ENCODE measurements around the gene PTPRQ. TPM values are rescaled to one million over a fixed set of nuclear protein-coding genes. Genes with fewer than 3 reads are reported as not detected.

PTPRQ gene
- polyA plus RNA-seq, 2 of the 4 experiments (the other 2 are of a cell fraction): 0.14 to 0.17 TPM

GRCh38 chr12:80531646-80532045 is 87.6 kb downstream of the PTPRQ start:
- Histone ChIP-seq H3K4me3 (no peak overlapping the region), H3K4me1 (no peaks in the 10 kb centered on the region), H3K9me3 (no peaks in the 10 kb centered on the region), H3K27ac (no peak overlapping the region), H3K4me2 (no peak overlapping the region)
- CTCF ChIA-PET: no interaction called here
- FAIRE-seq (no peak), ATAC-seq (no peak), DNase-seq (ENCODE audit: low read depth in 1 of 2, low spot score in 1 of 2) (no peak)
- TF ChIP-seq, protein P1, sequence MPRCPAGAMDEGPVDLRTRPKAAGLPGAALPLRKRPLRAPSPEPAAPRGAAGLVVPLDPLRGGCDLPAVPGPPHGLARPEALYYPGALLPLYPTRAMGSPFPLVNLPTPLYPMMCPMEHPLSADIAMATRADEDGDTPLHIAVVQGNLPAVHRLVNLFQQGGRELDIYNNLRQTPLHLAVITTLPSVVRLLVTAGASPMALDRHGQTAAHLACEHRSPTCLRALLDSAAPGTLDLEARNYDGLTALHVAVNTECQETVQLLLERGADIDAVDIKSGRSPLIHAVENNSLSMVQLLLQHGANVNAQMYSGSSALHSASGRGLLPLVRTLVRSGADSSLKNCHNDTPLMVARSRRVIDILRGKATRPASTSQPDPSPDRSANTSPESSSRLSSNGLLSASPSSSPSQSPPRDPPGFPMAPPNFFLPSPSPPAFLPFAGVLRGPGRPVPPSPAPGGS (IDR thresholded peaks at IDR 0.05): no peak
- TF ChIP-seq, protein P2, sequence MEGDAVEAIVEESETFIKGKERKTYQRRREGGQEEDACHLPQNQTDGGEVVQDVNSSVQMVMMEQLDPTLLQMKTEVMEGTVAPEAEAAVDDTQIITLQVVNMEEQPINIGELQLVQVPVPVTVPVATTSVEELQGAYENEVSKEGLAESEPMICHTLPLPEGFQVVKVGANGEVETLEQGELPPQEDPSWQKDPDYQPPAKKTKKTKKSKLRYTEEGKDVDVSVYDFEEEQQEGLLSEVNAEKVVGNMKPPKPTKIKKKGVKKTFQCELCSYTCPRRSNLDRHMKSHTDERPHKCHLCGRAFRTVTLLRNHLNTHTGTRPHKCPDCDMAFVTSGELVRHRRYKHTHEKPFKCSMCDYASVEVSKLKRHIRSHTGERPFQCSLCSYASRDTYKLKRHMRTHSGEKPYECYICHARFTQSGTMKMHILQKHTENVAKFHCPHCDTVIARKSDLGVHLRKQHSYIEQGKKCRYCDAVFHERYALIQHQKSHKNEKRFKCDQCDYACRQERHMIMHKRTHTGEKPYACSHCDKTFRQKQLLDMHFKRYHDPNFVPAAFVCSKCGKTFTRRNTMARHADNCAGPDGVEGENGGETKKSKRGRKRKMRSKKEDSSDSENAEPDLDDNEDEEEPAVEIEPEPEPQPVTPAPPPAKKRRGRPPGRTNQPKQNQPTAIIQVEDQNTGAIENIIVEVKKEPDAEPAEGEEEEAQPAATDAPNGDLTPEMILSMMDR (IDR thresholded peaks at IDR 0.05): no peak
- TF ChIP-seq CBX8 (IDR thresholded peaks at IDR 0.05) (no peak), RFX5 (IDR thresholded peaks at IDR 0.05) (no peak), RNF2 (IDR thresholded peaks at IDR 0.05; ENCODE audit: borderline replicate concordance, low read depth) (no peak), HDAC2 (IDR thresholded peaks at IDR 0.05) (no peak), FOSB (CRISPR knock-in tag; IDR thresholded peaks at IDR 0.05) (no peak), PBX3 (IDR thresholded peaks at IDR 0.05) (no peak), GATA3 (IDR thresholded peaks at IDR 0.05; ENCODE audit: borderline replicate concordance) (no peak), ATOH8 (CRISPR knock-in tag; IDR thresholded peaks at IDR 0.05; ENCODE audit: low read depth) (no peak), TFCP2L1 (CRISPR knock-in tag; IDR thresholded peaks at IDR 0.05) (no peak), MAFK (IDR thresholded peaks at IDR 0.05; ENCODE audit: partially characterized antibody) (no peak), EHF (CRISPR knock-in tag; IDR thresholded peaks at IDR 0.05) (no peak), CEBPB (IDR thresholded peaks at IDR 0.05) (no peak), PHF8 (IDR thresholded peaks at IDR 0.05; ENCODE audit: borderline replicate concordance, low read depth) (no peak), MAZ (IDR thresholded peaks at IDR 0.05; ENCODE audit: borderline replicate concordance, low read depth, low read length) (no peak)
- POLR2A ChIA-PET: no interaction called here

DNA sequence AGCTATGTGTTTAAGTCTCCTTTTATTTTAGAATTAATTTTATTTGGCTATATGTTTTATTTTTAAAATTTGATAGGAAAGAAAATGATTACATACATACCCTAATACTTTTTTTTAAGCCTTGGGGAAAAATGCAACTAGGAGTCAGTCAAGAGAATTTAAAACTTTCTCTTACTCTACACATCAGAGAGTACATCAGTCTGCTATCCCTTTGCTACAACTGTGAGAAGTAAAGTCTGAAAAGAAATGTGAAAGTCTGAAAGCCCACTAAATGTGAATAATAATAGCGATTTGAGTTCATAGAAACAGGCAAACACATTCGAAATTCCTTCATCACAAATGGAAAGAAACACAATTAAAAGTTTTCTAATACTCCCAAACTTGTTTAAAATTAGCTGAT is 95.0 kb downstream of the PTPRQ start:
- TF ChIP-seq ZNF302 (CRISPR knock-in tag; IDR thresholded peaks at IDR 0.05) (no peak), TP53 (CRISPR knock-in tag; IDR thresholded peaks at IDR 0.05) (no peak), EHF (CRISPR knock-in tag; IDR thresholded peaks at IDR 0.05) (no peak), PHF8 (IDR thresholded peaks at IDR 0.05; ENCODE audit: borderline replicate concordance, low read depth) (no peak), NR3C1 (IDR thresholded peaks at IDR 0.05) (no peak)
- CTCF ChIA-PET: no interaction called here
- Histone ChIP-seq H3K9me3 (no peaks in the 10 kb centered on the region), H3K4me3 (no peak overlapping the region), H3K4me1 (no peaks in the 10 kb centered on the region), H3K27ac (no peak overlapping the region), H3K4me2 (no peak overlapping the region)
- ATAC-seq (no peak), DNase-seq (ENCODE audit: low read depth in 1 of 2, low spot score in 1 of 2) (no peak), FAIRE-seq (no peak)
- WGBS (ENCODE audit: missing lambda C conversion rate): 30% methylated on average over 2 of the region's 2 CpGs
- POLR2A ChIA-PET: no interaction called here

DNA sequence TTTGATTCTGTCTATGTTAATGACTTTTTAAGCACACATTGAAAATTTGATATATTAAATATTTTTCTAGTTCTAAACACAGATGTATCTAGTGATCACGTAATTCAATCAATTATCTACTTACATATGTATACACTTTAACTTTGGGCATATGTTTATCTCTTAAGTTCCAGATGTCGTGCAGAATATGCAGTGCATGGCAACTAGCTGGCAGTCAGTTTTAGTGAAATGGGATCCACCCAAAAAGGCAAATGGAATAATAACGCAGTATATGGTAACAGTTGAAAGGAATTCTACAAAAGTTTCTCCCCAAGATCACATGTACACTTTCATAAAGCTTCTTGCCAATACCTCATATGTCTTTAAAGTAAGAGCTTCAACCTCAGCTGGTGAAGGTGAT is 105.3 kb downstream of the PTPRQ start:
- ChIA-PET POLR2A (no interaction called here), CTCF (no interaction called here)
- H3K4me1 ChIP-seq: peaks cover 35% of the 10 kb centered on the region
- ATAC-seq (no peak), FAIRE-seq (no peak), DNase-seq (ENCODE audit: low read depth in 1 of 2, low spot score in 1 of 2) (no peak)
- TF ChIP-seq HES2 (IDR thresholded peaks at IDR 0.05): no peak
- TF ChIP-seq SMC3 (IDR thresholded peaks at IDR 0.05): no peak
- TF ChIP-seq ATOH8 (CRISPR knock-in tag; IDR thresholded peaks at IDR 0.05; ENCODE audit: low read depth): no peak
- TF ChIP-seq USF2 (IDR thresholded peaks at IDR 0.05): no peak
- no peak for TF ChIP-seq SREBF2 (IDR thresholded peaks at IDR 0.05)
- TF ChIP-seq KDM5A (IDR thresholded peaks at IDR 0.05): no peak
- TF ChIP-seq NPAS2 (CRISPR knock-in tag; IDR thresholded peaks at IDR 0.05; ENCODE audit: borderline replicate concordance): no peak
- TF ChIP-seq JUN (IDR thresholded peaks at IDR 0.05): no peak
- no peak for TF ChIP-seq PHF8 (IDR thresholded peaks at IDR 0.05; ENCODE audit: borderline replicate concordance, low read depth)
- TF ChIP-seq CEBPB (IDR thresholded peaks at IDR 0.05): no peak
- TF ChIP-seq HMGXB4 (CRISPR knock-in tag; IDR thresholded peaks at IDR 0.05; ENCODE audit: borderline replicate concordance): no peak
- no peak for TF ChIP-seq MAFK (IDR thresholded peaks at IDR 0.05; ENCODE audit: partially characterized antibody)
- no peak for TF ChIP-seq JUNB (IDR thresholded peaks at IDR 0.05)
- no peak overlapping the region for H3K27ac ChIP-seq
- H3K9me3 ChIP-seq: no peaks in the 10 kb centered on the region
- 70% methylated on average over 3 of the region's 3 CpGs for WGBS (ENCODE audit: missing lambda C conversion rate)
- H3K4me2 ChIP-seq: no peak overlapping the region
- no peak overlapping the region for H3K4me3 ChIP-seq
